ENCODE data around the gene STAG1. TPM values are rescaled to one million over a fixed set of nuclear protein-coding genes. Genes with fewer than 3 reads are reported as not detected.
"Not testable (repeated sequence)": the region's sequence is repeated elsewhere in the genome, so short reads cannot be mapped to it uniquely, and the experiment has no call there.

Gene STAG1
- total RNA-seq, 2 experiments from 2014 or later = 41.2 to 44.8 TPM

- Mint-ChIP-seq H3K4me3 (no peak overlapping the region), H3K9me3 (ENCODE audit: low read depth) (peaks cover 4% of the 10 kb centered on the region), H3K27ac (no peak overlapping the region), H3K4me1 (peaks cover 12% of the 10 kb centered on the region), H3K36me3 (peaks cover 24% of the 10 kb centered on the region), H3K27me3 (no peaks in the 10 kb centered on the region)
- no peak for DNase-seq
- CTCF ChIA-PET = interaction anchor here (0.8 to 2.2 kb wide), 8 partner anchors 9 to 401 kb away, joined by 3 to 6 read pairs (median 4); partner anchors contain the start of gene STAG1
- ATAC-seq = no peak
Measured at GRCh38 chr3:136351351-136351750, 400.8 kb downstream of the STAG1 start.

- H3K9me3 Mint-ChIP-seq (ENCODE audit: low read depth) = peaks cover 2% of the 10 kb centered on the region
- peaks cover 12% of the 10 kb centered on the region for H3K4me1 Mint-ChIP-seq
- H3K27me3 Mint-ChIP-seq = no peaks in the 10 kb centered on the region
- CTCF ChIA-PET = interaction anchor here (0.5 to 2.2 kb wide), 4 partner anchors 15 to 98 kb away, joined by 3 to 6 read pairs (median 4); no protein-coding TSS in a partner anchor
- ATAC-seq (no peak), DNase-seq (no peak)
- peaks cover 22% of the 10 kb centered on the region for H3K36me3 Mint-ChIP-seq
- H3K27ac Mint-ChIP-seq = no peak overlapping the region
- no peak overlapping the region for H3K4me3 Mint-ChIP-seq
Measured at GRCh38 chr3:136350557-136350956, 401.6 kb downstream of the STAG1 start.

- Mint-ChIP-seq H3K4me3 (no peak overlapping the region), H3K27me3 (no peaks in the 10 kb centered on the region), H3K36me3 (peaks cover 19% of the 10 kb centered on the region), H3K27ac (no peak overlapping the region), H3K9me3 (ENCODE audit: low read depth) (peaks cover 2% of the 10 kb centered on the region), H3K4me1 (peaks cover 12% of the 10 kb centered on the region)
- DNase-seq (no peak), ATAC-seq (no peak)
- CTCF ChIA-PET = interaction anchor here (0.5 to 1.5 kb wide), 2 partner anchors 16 to 1976 kb away, joined by 3 to 4 read pairs; no protein-coding TSS in a partner anchor
Measured at GRCh38 chr3:136350132-136350531, 402.0 kb downstream of the STAG1 start.

- no peak overlapping the region for H3K27ac Mint-ChIP-seq
- H3K36me3 Mint-ChIP-seq = peaks cover 14% of the 10 kb centered on the region
- CTCF ChIA-PET = no interaction called here
- no peaks in the 10 kb centered on the region for H3K9me3 Mint-ChIP-seq (ENCODE audit: low read depth)
- DNase-seq (no peak), ATAC-seq (no peak)
- no peak overlapping the region for H3K4me3 Mint-ChIP-seq
- no peaks in the 10 kb centered on the region for H3K4me1 Mint-ChIP-seq
- no peaks in the 10 kb centered on the region for H3K27me3 Mint-ChIP-seq
Measured at GRCh38 chr3:136346486-136346885, 405.7 kb downstream of the STAG1 start.

GRCh38 chr3:136343873-136344555 is 408.2 kb downstream of the STAG1 start:
- Mint-ChIP-seq H3K9me3 (ENCODE audit: low read depth) (no peaks in the 10 kb centered on the region), H3K4me3 (no peak overlapping the region), H3K27me3 (no peaks in the 10 kb centered on the region), H3K36me3 (peaks cover 26% of the 10 kb centered on the region), H3K4me1 (no peaks in the 10 kb centered on the region), H3K27ac (no peak overlapping the region)
- DNase-seq = no peak
- CTCF ChIA-PET = interaction anchor here (2.2 kb wide), 1 partner anchor 11 kb away, joined by 4 read pairs; no protein-coding TSS in a partner anchor
- ATAC-seq = no peak

- DNase-seq = no peak
- Mint-ChIP-seq H3K27me3 (no peaks in the 10 kb centered on the region), H3K9me3 (ENCODE audit: low read depth) (no peaks in the 10 kb centered on the region), H3K36me3 (peaks cover 23% of the 10 kb centered on the region), H3K4me1 (no peaks in the 10 kb centered on the region), H3K27ac (no peak overlapping the region), H3K4me3 (no peak overlapping the region)
- CTCF ChIA-PET = interaction anchor here (2.2 kb wide), 1 partner anchor 10 kb away, joined by 4 read pairs; no protein-coding TSS in a partner anchor
- ATAC-seq = no peak
Measured at GRCh38 chr3:136343446-136343845, 408.7 kb downstream of the STAG1 start.

- peaks cover 59% of the 10 kb centered on the region for H3K36me3 Mint-ChIP-seq
- ATAC-seq = no peak
- H3K27me3 Mint-ChIP-seq = no peaks in the 10 kb centered on the region
- CTCF ChIA-PET = interaction anchor here (0.8 kb wide), 1 partner anchor 157 kb away, joined by 3 read pairs; no protein-coding TSS in a partner anchor
- H3K4me1 Mint-ChIP-seq = no peaks in the 10 kb centered on the region
- no peak for DNase-seq
- H3K9me3 Mint-ChIP-seq (ENCODE audit: low read depth) = no peaks in the 10 kb centered on the region
- H3K27ac Mint-ChIP-seq = no peak overlapping the region
- H3K4me3 Mint-ChIP-seq = no peak overlapping the region
Measured at GRCh38 chr3:136336329-136337100, 415.7 kb downstream of the STAG1 start.

GRCh38 chr3:136334726-136335125 is 417.5 kb downstream of the STAG1 start:
- ATAC-seq; H3K4me1 Mint-ChIP-seq; H3K27ac Mint-ChIP-seq; H3K4me3 Mint-ChIP-seq; H3K27me3 Mint-ChIP-seq; H3K9me3 Mint-ChIP-seq (ENCODE audit: low read depth); DNase-seq: not testable (repeated sequence)
- CTCF ChIA-PET = interaction anchor here (1.0 kb wide), 1 partner anchor 12 kb away, joined by 5 read pairs; no protein-coding TSS in a partner anchor
- H3K36me3 Mint-ChIP-seq = peaks cover 50% of the 10 kb centered on the region

- Mint-ChIP-seq H3K36me3 (peaks cover 50% of the 10 kb centered on the region), H3K27ac (peak overlapping the region; percentile 42)
Measured at GRCh38 chr3:136334209-136334608, 418.0 kb downstream of the STAG1 start.

GRCh38 chr3:136332776-136333175 is 419.4 kb downstream of the STAG1 start:
- no peak for DNase-seq
- no peaks in the 10 kb centered on the region for H3K9me3 Mint-ChIP-seq (ENCODE audit: low read depth)
- H3K36me3 Mint-ChIP-seq = peaks cover 54% of the 10 kb centered on the region
- no peak for ATAC-seq
- H3K27me3 Mint-ChIP-seq = no peaks in the 10 kb centered on the region
- CTCF ChIA-PET = interaction anchor here (1.2 to 1.8 kb wide), 2 partner anchors 11 to 58 kb away, joined by 4 read pairs; no protein-coding TSS in a partner anchor
- H3K27ac Mint-ChIP-seq = no peak overlapping the region
- H3K4me3 Mint-ChIP-seq = no peak overlapping the region
- no peaks in the 10 kb centered on the region for H3K4me1 Mint-ChIP-seq

More at GRCh38 chr3:136334209-136334608, 418.0 kb downstream of the STAG1 start:
- ATAC-seq (no peak), DNase-seq (no peak)
- Mint-ChIP-seq H3K9me3 (ENCODE audit: low read depth) (no peaks in the 10 kb centered on the region), H3K27me3 (no peaks in the 10 kb centered on the region), H3K4me1 (no peaks in the 10 kb centered on the region), H3K4me3 (no peak overlapping the region)
- CTCF ChIA-PET = no interaction called here

- no peaks in the 10 kb centered on the region for H3K4me1 Mint-ChIP-seq
- H3K27ac Mint-ChIP-seq = no peak overlapping the region
- H3K4me3 Mint-ChIP-seq = no peak overlapping the region
- H3K27me3 Mint-ChIP-seq = no peaks in the 10 kb centered on the region
- ATAC-seq (no peak), DNase-seq (no peak)
- no peaks in the 10 kb centered on the region for H3K9me3 Mint-ChIP-seq (ENCODE audit: low read depth)
- CTCF ChIA-PET = interaction anchor here (1.8 kb wide), 1 partner anchor 58 kb away, joined by 4 read pairs; no protein-coding TSS in a partner anchor
- peaks cover 52% of the 10 kb centered on the region for H3K36me3 Mint-ChIP-seq
Measured at GRCh38 chr3:136332302-136332701, 419.9 kb downstream of the STAG1 start.

- CTCF ChIA-PET = no interaction called here
- H3K27me3 Mint-ChIP-seq = no peaks in the 10 kb centered on the region
- H3K4me1 Mint-ChIP-seq = no peaks in the 10 kb centered on the region
- DNase-seq = no peak
- H3K9me3 Mint-ChIP-seq (ENCODE audit: low read depth) = no peaks in the 10 kb centered on the region
- ATAC-seq = no peak
- no peak overlapping the region for H3K27ac Mint-ChIP-seq
- peaks cover 51% of the 10 kb centered on the region for H3K36me3 Mint-ChIP-seq
- no peak overlapping the region for H3K4me3 Mint-ChIP-seq
Measured at GRCh38 chr3:136330900-136331299, 421.3 kb downstream of the STAG1 start.

GRCh38 chr3:136329593-136329992 is 422.6 kb downstream of the STAG1 start:
- Mint-ChIP-seq H3K36me3 (peaks cover 51% of the 10 kb centered on the region), H3K27me3 (no peaks in the 10 kb centered on the region), H3K27ac (no peak overlapping the region), H3K9me3 (ENCODE audit: low read depth) (peaks cover under 1% of the 10 kb centered on the region), H3K4me3 (no peak overlapping the region), H3K4me1 (no peaks in the 10 kb centered on the region)
- no peak for DNase-seq
- CTCF ChIA-PET = no interaction called here
- ATAC-seq = no peak
